WTC11 (cell line): ENCODE results near the gene NPDC1. TPM values are rescaled to one million over a fixed set of nuclear protein-coding genes. Genes with fewer than 3 reads are reported as not detected.
A peak's percentile ranks its signal among the peaks of the same experiment; 100 is the strongest.

Source experiments
- ATAC-seq: fragments of 200-7000 bp; cut with Tn5 transposase; 2 replicates; pipeline ENCODE4 v1.10.0; 2021; ENCODE audit warnings: mild to moderate bottlenecking, moderate library complexity
- CTCF ChIA-PET: fragments of 300-600 bp; sonication (Branson Sonifier 250); formaldehyde crosslinking; loops from one replicate; lab custom pipeline; 2021; ENCODE audit warnings: antibody characterized with exemption; lab: Charles Lee
- POLR2A ChIA-PET: fragments of 350-600 bp; sonication (Branson Sonifier 250); formaldehyde crosslinking; loops from one replicate; lab custom pipeline; 2021; ENCODE audit warnings: antibody characterized with exemption; lab: Charles Lee
- DNase-seq: peaks from one replicate; pipeline ENCODE4 v3.0.0; 2021; ENCODE audit warnings: low spot score
- H3K27ac Mint-ChIP-seq: 2 replicates; pipeline ENCODE4 v1.8.0; 2021; ENCODE audit warnings: mixed read lengths
- H3K27me3 Mint-ChIP-seq: 2 replicates; pipeline ENCODE4 v1.8.0; 2021; ENCODE audit warnings: low read depth, mild to moderate bottlenecking, moderate library complexity, mixed read lengths
- H3K36me3 Mint-ChIP-seq: 2 replicates; pipeline ENCODE4 v1.8.0; 2021; ENCODE audit warnings: mixed read lengths
- H3K4me1 Mint-ChIP-seq: 2 replicates; pipeline ENCODE4 v1.8.0; 2022; ENCODE audit warnings: mixed read lengths
- H3K4me3 Mint-ChIP-seq: 2 replicates; pipeline ENCODE4 v1.8.0; 2021; ENCODE audit warnings: mild to moderate bottlenecking, moderate library complexity, mixed read lengths
- H3K9me3 Mint-ChIP-seq: 2 replicates; pipeline ENCODE4 v1.8.0; 2021; ENCODE audit warnings: mixed read lengths
- EMX1 ChIP-seq: fragments of 250-450 bp; sonication (Bioruptor Pico); IDR thresholded peaks from 2 replicates; pipeline ENCODE4 v1.8.0; 2021; ENCODE audit warnings: mild to moderate bottlenecking
- GABPB1 ChIP-seq: sonication (generic); formaldehyde crosslinking; IDR thresholded peaks from 2 replicates; pipeline ENCODE4 v1.8.1; 2023; ENCODE audit warnings: mild to moderate bottlenecking, missing genetic modification reagents
- MAX ChIP-seq: sonication (generic); formaldehyde crosslinking; IDR thresholded peaks from 2 replicates; pipeline ENCODE4 v1.8.0; 2022; ENCODE audit warnings: mild to moderate bottlenecking, missing genetic modification reagents
- MXD4 ChIP-seq: fragments of 250-450 bp; sonication (Bioruptor Pico); IDR thresholded peaks from 2 replicates; pipeline ENCODE4 v1.8.0; 2021; ENCODE audit warnings: mild to moderate bottlenecking, moderate library complexity, borderline replicate concordance
- MYBL2 ChIP-seq: sonication (generic); formaldehyde crosslinking; IDR thresholded peaks from 2 replicates; pipeline ENCODE4 v1.8.1; 2023; ENCODE audit warnings: mild to moderate bottlenecking, moderate library complexity, missing genetic modification reagents
- NFE2L1 ChIP-seq: sonication (generic); formaldehyde crosslinking; IDR thresholded peaks from 2 replicates; pipeline ENCODE4 v1.8.1; 2023; ENCODE audit warnings: missing genetic modification reagents
- ZNF671 ChIP-seq: fragments of 250-450 bp; sonication (Bioruptor Pico); IDR thresholded peaks from 2 replicates; pipeline ENCODE4 v1.8.0; 2021; ENCODE audit warnings: mild to moderate bottlenecking
- ZSCAN18 ChIP-seq: fragments of 250-450 bp; sonication (Bioruptor Pico); IDR thresholded peaks from 2 replicates; pipeline ENCODE4 v2.1.2; 2022; ENCODE audit warnings: mild to moderate bottlenecking, moderate library complexity
- total RNA-seq: library from RNA; stranded (reverse); gene quantifications from 3 replicates; pipeline ENCODE4 v1.2.3, GENCODE V29; 2021
- TF ChIP-seq, protein P1 (sequence below): sonication (generic); formaldehyde crosslinking; IDR thresholded peaks from 2 replicates; pipeline ENCODE4 v1.8.0; 2023; ENCODE audit warnings: missing genetic modification reagents, mild to moderate bottlenecking, borderline replicate concordance
- TF ChIP-seq, protein P2 (sequence below): sonication (generic); formaldehyde crosslinking; IDR thresholded peaks from 2 replicates; pipeline ENCODE4 v1.8.0; 2023; ENCODE audit warnings: mild to moderate bottlenecking, missing genetic modification reagents

NPDC1 gene
- total RNA-seq, 1 experiment from 2014 or later: 64.3 TPM

DNA sequence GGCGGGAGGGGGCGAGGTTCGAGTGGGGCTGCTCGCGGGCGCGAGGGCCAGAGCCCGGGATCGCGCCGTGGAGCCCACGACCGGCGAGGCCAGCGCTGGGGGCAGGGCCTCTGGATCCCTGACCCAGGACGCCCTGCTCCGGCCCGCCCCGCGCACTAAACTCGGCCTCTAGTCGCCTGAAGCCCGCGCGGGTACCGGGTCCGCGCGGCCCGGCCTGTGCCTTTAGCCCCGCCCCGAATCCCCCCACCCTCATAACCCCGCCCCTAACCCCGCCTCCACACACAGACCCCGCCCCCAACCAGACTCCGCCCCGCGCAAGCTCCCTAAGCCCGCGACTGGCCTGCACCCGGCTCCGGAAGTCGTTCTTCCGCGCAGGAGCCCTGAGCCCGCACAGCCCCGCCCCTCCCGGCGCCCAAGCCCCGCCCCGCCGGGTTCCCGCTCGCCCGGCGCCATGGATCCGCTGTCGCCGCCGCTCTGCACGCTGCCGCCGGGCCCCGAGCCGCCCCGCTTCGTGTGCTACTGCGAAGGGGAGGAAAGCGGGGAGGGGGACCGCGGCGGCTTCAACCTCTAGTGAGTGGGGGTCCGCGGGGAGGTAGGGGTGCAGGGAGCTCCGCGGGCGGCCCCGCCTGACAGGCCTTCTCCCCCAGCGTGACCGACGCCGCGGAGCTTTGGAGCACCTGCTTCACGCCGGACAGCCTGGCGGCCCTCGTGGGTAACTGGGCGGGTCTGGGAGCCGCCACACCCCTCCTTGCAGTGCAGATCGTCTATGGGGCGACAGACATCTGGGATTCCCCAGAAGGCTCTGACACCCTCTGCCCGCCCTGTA is 53.8 kb downstream of the NPDC1 start, which contains the start of gene PAXX (continued):
- TF ChIP-seq, protein P1, sequence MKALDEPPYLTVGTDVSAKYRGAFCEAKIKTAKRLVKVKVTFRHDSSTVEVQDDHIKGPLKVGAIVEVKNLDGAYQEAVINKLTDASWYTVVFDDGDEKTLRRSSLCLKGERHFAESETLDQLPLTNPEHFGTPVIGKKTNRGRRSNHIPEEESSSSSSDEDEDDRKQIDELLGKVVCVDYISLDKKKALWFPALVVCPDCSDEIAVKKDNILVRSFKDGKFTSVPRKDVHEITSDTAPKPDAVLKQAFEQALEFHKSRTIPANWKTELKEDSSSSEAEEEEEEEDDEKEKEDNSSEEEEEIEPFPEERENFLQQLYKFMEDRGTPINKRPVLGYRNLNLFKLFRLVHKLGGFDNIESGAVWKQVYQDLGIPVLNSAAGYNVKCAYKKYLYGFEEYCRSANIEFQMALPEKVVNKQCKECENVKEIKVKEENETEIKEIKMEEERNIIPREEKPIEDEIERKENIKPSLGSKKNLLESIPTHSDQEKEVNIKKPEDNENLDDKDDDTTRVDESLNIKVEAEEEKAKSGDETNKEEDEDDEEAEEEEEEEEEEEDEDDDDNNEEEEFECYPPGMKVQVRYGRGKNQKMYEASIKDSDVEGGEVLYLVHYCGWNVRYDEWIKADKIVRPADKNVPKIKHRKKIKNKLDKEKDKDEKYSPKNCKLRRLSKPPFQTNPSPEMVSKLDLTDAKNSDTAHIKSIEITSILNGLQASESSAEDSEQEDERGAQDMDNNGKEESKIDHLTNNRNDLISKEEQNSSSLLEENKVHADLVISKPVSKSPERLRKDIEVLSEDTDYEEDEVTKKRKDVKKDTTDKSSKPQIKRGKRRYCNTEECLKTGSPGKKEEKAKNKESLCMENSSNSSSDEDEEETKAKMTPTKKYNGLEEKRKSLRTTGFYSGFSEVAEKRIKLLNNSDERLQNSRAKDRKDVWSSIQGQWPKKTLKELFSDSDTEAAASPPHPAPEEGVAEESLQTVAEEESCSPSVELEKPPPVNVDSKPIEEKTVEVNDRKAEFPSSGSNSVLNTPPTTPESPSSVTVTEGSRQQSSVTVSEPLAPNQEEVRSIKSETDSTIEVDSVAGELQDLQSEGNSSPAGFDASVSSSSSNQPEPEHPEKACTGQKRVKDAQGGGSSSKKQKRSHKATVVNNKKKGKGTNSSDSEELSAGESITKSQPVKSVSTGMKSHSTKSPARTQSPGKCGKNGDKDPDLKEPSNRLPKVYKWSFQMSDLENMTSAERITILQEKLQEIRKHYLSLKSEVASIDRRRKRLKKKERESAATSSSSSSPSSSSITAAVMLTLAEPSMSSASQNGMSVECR (CRISPR knock-in tag): peak; percentile 39; the same call in 1 of the 2 replicates
- TF ChIP-seq ZSCAN18 (CRISPR knock-in tag): no peak
- TF ChIP-seq MYBL2: peak; percentile 65; the same call in 1 of the 2 replicates

DNA sequence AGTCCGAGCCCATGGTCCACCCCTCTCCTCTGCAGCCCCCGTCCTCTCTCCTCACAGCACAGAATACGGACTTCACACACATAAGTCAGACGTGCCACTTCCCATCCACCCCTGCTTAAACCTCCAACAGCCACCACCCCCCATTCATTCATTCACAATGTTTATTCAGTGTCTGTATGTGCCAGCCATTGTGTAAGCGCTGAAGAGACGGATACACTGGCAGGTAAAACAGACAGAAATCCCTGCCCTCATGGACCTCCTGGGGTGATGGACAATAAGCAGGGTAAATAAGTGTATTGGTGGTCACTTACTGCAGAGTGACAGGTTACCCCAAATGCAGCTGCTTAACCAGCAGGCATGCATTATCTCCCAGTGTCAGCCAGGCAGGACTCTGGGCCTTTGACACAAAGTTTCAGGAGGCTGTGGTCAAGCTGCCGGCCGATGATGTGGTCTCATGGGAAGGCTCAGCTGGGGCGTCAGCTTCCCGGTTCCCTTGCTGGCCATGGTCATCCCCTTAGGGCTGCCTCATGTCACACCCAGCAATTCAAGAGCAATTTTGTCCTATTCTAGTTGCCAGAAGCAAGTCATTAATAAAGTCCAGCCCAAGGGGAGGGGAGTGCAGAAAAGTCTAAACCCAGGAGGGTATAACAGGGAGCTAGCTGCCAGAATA is 55.6 kb downstream of the NPDC1 start:
- no peaks in the 10 kb centered on the region; the same call in 1 of the 2 replicates for H3K4me1 Mint-ChIP-seq
- CTCF ChIA-PET: interaction anchor here (4.8 kb wide), 1 partner anchor 12 kb away, joined by 34 read pairs; no protein-coding TSS in a partner anchor
- H3K36me3 Mint-ChIP-seq: no peaks in the 10 kb centered on the region
- no peak for DNase-seq
- H3K4me3 Mint-ChIP-seq: peak overlapping the region; percentile 41
- H3K27ac Mint-ChIP-seq: no peak overlapping the region
- peaks cover 44% of the 10 kb centered on the region for H3K27me3 Mint-ChIP-seq
- TF ChIP-seq NFE2L1 (CRISPR knock-in tag) (no peak), GABPB1 (CRISPR knock-in tag) (no peak), ZNF671 (no peak), MAX (CRISPR knock-in tag) (no peak), MXD4 (no peak), EMX1 (CRISPR knock-in tag) (no peak)
- TF ChIP-seq, protein P2, sequence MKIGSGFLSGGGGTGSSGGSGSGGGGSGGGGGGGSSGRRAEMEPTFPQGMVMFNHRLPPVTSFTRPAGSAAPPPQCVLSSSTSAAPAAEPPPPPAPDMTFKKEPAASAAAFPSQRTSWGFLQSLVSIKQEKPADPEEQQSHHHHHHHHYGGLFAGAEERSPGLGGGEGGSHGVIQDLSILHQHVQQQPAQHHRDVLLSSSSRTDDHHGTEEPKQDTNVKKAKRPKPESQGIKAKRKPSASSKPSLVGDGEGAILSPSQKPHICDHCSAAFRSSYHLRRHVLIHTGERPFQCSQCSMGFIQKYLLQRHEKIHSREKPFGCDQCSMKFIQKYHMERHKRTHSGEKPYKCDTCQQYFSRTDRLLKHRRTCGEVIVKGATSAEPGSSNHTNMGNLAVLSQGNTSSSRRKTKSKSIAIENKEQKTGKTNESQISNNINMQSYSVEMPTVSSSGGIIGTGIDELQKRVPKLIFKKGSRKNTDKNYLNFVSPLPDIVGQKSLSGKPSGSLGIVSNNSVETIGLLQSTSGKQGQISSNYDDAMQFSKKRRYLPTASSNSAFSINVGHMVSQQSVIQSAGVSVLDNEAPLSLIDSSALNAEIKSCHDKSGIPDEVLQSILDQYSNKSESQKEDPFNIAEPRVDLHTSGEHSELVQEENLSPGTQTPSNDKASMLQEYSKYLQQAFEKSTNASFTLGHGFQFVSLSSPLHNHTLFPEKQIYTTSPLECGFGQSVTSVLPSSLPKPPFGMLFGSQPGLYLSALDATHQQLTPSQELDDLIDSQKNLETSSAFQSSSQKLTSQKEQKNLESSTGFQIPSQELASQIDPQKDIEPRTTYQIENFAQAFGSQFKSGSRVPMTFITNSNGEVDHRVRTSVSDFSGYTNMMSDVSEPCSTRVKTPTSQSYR (CRISPR knock-in tag): no peak
- peaks cover 9% of the 10 kb centered on the region for H3K9me3 Mint-ChIP-seq
- POLR2A ChIA-PET: interaction anchor here (0.7 kb wide), 1 partner anchor 626 kb away, joined by 4 read pairs; no protein-coding TSS in a partner anchor
- no peak for ATAC-seq

Other genes starting within 250 kb of the NPDC1 start
- 1.7 to 2.1 TPM (median 2.0 TPM) in 3 replicates for gene CCDC183, start 249.8 kb downstream of the NPDC1 start, total RNA-seq
- 134 to 171 TPM (median 139 TPM) in 3 replicates for gene RABL6, start 238.2 kb downstream of the NPDC1 start, total RNA-seq
- 1.6 to 1.7 TPM (median 1.6 TPM) in 3 replicates for gene AJM1, start 203.7 kb downstream of the NPDC1 start, total RNA-seq
- 138 to 176 TPM (median 173 TPM) in 3 replicates for gene PHPT1, start 196.8 kb downstream of the NPDC1 start, total RNA-seq
- 6.7 to 12.1 TPM (median 10.9 TPM) in 3 replicates for gene MAMDC4, start 193.8 kb downstream of the NPDC1 start, total RNA-seq
- gene EDF1, start 179.9 kb downstream of the NPDC1 start, total RNA-seq: 312 to 334 TPM (median 328 TPM) in 3 replicates
- gene TRAF2, start 159.7 kb downstream of the NPDC1 start, total RNA-seq: 55.0 to 62.5 TPM (median 61.3 TPM) in 3 replicates
- gene FBXW5, start 101.4 kb downstream of the NPDC1 start, total RNA-seq: 58.2 to 70.5 TPM (median 63.9 TPM) in 3 replicates
- 0.85 to 1.7 TPM (median 1.5 TPM) in 3 replicates for gene C8G, start 100.9 kb downstream of the NPDC1 start, total RNA-seq
- 1.9 to 4.7 TPM (median 3.4 TPM) in 3 replicates for gene LCN12, start 93.9 kb downstream of the NPDC1 start, total RNA-seq
- 2.2 to 4.0 TPM (median 2.9 TPM) in 3 replicates for gene PTGDS, start 68.7 kb downstream of the NPDC1 start, total RNA-seq
- 0.27 to 0.50 TPM (median 0.34 TPM) in 3 replicates for gene LCNL1, start 63.2 kb downstream of the NPDC1 start, total RNA-seq
- gene PAXX, start 53.8 kb downstream of the NPDC1 start, total RNA-seq: 44.1 to 45.3 TPM (median 44.6 TPM) in 3 replicates
- 0.31 to 0.41 TPM in 2 of 3 replicates, not detected in the other for gene CLIC3, start 49.6 kb downstream of the NPDC1 start, total RNA-seq
- 19.2 to 28.3 TPM (median 25.9 TPM) in 3 replicates for gene ABCA2, start 17.9 kb downstream of the NPDC1 start, total RNA-seq
- gene FUT7, start 14.1 kb downstream of the NPDC1 start, total RNA-seq: not detected in 3 replicates
- 8.3 to 9.6 TPM (median 9.2 TPM) in 3 replicates for gene ENTPD2, start 7.9 kb upstream of the NPDC1 start, total RNA-seq
- 52.0 to 67.0 TPM (median 53.6 TPM) in 3 replicates for gene SAPCD2, start 24.4 kb upstream of the NPDC1 start, total RNA-seq
- 12.1 to 17.7 TPM (median 14.3 TPM) in 3 replicates for gene UAP1L1, start 31.3 kb upstream of the NPDC1 start, total RNA-seq
- 44.9 to 57.1 TPM (median 47.1 TPM) in 3 replicates for gene MAN1B1, start 40.8 kb upstream of the NPDC1 start, total RNA-seq
- gene DPP7, start 68.6 kb upstream of the NPDC1 start, total RNA-seq: 38.9 to 43.7 TPM (median 42.1 TPM) in 3 replicates
- 4.0 to 6.6 TPM (median 4.1 TPM) in 3 replicates for gene GRIN1, start 93.0 kb upstream of the NPDC1 start, total RNA-seq
- gene LRRC26, start 123.9 kb upstream of the NPDC1 start, total RNA-seq: 1.1 to 2.2 TPM (median 2.1 TPM) in 3 replicates
- gene TMEM210, start 125.9 kb upstream of the NPDC1 start, total RNA-seq: not detected in 3 replicates
- gene ANAPC2, start 142.4 kb upstream of the NPDC1 start, total RNA-seq: 61.0 to 80.9 TPM (median 61.2 TPM) in 3 replicates
- 102 to 105 TPM (median 103 TPM) in 3 replicates for gene SSNA1, start 142.5 kb upstream of the NPDC1 start, total RNA-seq
- 33.4 to 43.1 TPM (median 38.1 TPM) in 3 replicates for gene TPRN, start 154.6 kb upstream of the NPDC1 start, total RNA-seq
- gene TMEM203, start 159.5 kb upstream of the NPDC1 start, total RNA-seq: 46.7 to 50.6 TPM (median 47.4 TPM) in 3 replicates
- 40.3 to 49.0 TPM (median 43.2 TPM) in 3 replicates for gene NDOR1, start 159.5 kb upstream of the NPDC1 start, total RNA-seq
- 13.3 to 14.8 TPM (median 14.3 TPM) in 3 replicates for gene RNF208, start 176.1 kb upstream of the NPDC1 start, total RNA-seq
- gene CYSRT1, start 179.0 kb upstream of the NPDC1 start, total RNA-seq: 2.8 to 3.5 TPM (median 2.9 TPM) in 3 replicates
- gene RNF224, start 181.3 kb upstream of the NPDC1 start, total RNA-seq: 0.32 to 0.59 TPM (median 0.41 TPM) in 3 replicates
- gene SLC34A3, start 184.7 kb upstream of the NPDC1 start, total RNA-seq: 0.13 to 0.23 TPM (median 0.14 TPM) in 3 replicates
- gene TUBB4B, start 195.1 kb upstream of the NPDC1 start, total RNA-seq: 373 to 376 TPM (median 375 TPM) in 3 replicates
- gene STPG3, start 205.1 kb upstream of the NPDC1 start, total RNA-seq: 0.21 to 0.26 TPM in 2 of 3 replicates, not detected in the other
- 93.7 to 95.0 TPM (median 94.7 TPM) in 3 replicates for gene NELFB, start 209.2 kb upstream of the NPDC1 start, total RNA-seq
- gene TOR4A, start 231.5 kb upstream of the NPDC1 start, total RNA-seq: 7.3 to 11.8 TPM (median 11.3 TPM) in 3 replicates